Progenitor cell of endocrine pancreas (in vitro differentiated cells): ENCODE measurements around the gene CLDN7. TPM values are rescaled to one million over a fixed set of nuclear protein-coding genes. Genes with fewer than 3 reads are reported as not detected.
A peak's percentile ranks its signal among the peaks of the same experiment; 100 is the strongest.

Experiments used
- DNase-seq: peaks from one replicate; pipeline ENCODE4 v3.0.0; 2021; ENCODE audit warnings: low spot score; ENCODE audit not compliant: unreplicated experiment
- H3K27ac Mint-ChIP-seq: 2 replicates; pipeline ENCODE4 v1.8.0; 2021; ENCODE audit warnings: mild to moderate bottlenecking, moderate library complexity, mixed read lengths
- H3K27me3 Mint-ChIP-seq: 2 replicates; pipeline ENCODE4 v1.8.0; 2021; ENCODE audit warnings: mixed read lengths
- H3K36me3 Mint-ChIP-seq: 2 replicates; pipeline ENCODE4 v1.8.0; 2022; ENCODE audit warnings: mixed read lengths; ENCODE audit not compliant: insufficient read depth
- H3K4me1 Mint-ChIP-seq: 2 replicates; pipeline ENCODE4 v1.8.0; 2021; ENCODE audit warnings: low read depth, mixed read lengths
- H3K4me3 Mint-ChIP-seq: 2 replicates; pipeline ENCODE4 v1.8.0; 2021; ENCODE audit warnings: low read depth, mild to moderate bottlenecking, moderate library complexity, mixed read lengths
- H3K9me3 Mint-ChIP-seq: 2 replicates; pipeline ENCODE4 v1.8.0; 2021; ENCODE audit warnings: low read depth, mixed read lengths
- total RNA-seq: library from RNA; stranded (reverse); gene quantifications from 2 replicates; pipeline ENCODE4 v1.2.1, GENCODE V29; 2021
- TF ChIP-seq, protein P1 (sequence below): fragments of 200-600 bp; sonication (generic); IDR thresholded peaks from one replicate; pipeline ENCODE4 v1.5.0; 2021; ENCODE audit warnings: antibody characterized with exemption, mild to moderate bottlenecking; ENCODE audit not compliant: unreplicated experiment

Gene CLDN7
- total RNA-seq, 1 donor from 2014 or later, result 137 TPM

DNA sequence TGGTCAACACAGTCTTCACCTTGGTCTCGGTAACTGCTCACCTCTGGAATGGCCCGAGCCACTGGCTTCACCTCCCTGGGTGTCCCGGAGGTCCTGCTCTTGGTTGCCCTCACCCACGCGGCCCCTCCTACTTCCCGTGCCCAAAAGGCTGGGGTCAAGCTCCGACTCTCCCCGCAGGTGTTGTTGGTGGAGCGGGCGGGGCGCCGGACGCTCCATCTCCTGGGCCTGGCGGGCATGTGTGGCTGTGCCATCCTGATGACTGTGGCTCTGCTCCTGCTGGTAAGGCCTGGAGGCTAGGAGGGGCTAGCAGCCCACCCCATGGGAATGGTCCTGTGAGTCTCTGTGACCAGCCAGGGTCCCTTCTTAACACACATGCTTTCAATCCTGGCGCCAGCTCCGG is 22.6 kb upstream of the CLDN7 start:
- Mint-ChIP-seq H3K4me3 (no peak overlapping the region), H3K4me1 (peaks cover 6% of the 10 kb centered on the region), H3K27me3 (peaks cover 30% of the 10 kb centered on the region), H3K36me3 (no peaks in the 10 kb centered on the region), H3K9me3 (no peaks in the 10 kb centered on the region), H3K27ac (no peak overlapping the region)
- TF ChIP-seq, protein P1, sequence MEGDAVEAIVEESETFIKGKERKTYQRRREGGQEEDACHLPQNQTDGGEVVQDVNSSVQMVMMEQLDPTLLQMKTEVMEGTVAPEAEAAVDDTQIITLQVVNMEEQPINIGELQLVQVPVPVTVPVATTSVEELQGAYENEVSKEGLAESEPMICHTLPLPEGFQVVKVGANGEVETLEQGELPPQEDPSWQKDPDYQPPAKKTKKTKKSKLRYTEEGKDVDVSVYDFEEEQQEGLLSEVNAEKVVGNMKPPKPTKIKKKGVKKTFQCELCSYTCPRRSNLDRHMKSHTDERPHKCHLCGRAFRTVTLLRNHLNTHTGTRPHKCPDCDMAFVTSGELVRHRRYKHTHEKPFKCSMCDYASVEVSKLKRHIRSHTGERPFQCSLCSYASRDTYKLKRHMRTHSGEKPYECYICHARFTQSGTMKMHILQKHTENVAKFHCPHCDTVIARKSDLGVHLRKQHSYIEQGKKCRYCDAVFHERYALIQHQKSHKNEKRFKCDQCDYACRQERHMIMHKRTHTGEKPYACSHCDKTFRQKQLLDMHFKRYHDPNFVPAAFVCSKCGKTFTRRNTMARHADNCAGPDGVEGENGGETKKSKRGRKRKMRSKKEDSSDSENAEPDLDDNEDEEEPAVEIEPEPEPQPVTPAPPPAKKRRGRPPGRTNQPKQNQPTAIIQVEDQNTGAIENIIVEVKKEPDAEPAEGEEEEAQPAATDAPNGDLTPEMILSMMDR, result no peak
- DNase-seq, result no peak

DNA sequence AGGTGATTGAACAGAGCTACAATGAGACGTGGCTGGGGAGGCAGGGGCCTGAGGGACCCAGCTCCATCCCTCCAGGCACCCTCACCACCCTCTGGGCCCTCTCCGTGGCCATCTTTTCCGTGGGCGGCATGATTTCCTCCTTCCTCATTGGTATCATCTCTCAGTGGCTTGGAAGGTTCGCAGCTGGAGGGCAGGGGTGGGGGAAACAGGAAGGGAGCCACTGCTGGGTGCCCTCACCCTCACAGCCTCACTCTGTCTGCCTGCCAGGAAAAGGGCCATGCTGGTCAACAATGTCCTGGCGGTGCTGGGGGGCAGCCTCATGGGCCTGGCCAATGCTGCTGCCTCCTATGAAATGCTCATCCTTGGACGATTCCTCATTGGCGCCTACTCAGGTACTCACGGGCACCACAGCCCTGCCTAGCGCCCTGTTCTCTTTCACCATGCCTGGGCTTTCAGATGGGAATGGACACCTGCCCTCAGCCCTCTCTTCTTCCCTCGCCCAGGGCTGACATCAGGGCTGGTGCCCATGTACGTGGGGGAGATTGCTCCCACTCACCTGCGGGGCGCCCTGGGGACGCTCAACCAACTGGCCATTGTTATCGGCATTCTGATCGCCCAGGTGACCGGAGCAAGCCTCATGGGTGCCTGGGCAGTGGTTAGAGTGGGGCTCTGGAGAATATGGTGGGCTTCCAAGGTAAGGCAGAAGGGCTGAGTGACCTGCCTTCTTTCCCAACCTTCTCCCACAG is 21.4 kb upstream of the CLDN7 start:
- Mint-ChIP-seq H3K36me3 (no peaks in the 10 kb centered on the region), H3K27ac (no peak overlapping the region), H3K9me3 (no peaks in the 10 kb centered on the region), H3K27me3 (peaks cover 28% of the 10 kb centered on the region), H3K4me3 (peak overlapping the region; percentile 35), H3K4me1 (peaks cover 6% of the 10 kb centered on the region)
- DNase-seq, result no peak
- TF ChIP-seq, protein P1, result no peak

DNA sequence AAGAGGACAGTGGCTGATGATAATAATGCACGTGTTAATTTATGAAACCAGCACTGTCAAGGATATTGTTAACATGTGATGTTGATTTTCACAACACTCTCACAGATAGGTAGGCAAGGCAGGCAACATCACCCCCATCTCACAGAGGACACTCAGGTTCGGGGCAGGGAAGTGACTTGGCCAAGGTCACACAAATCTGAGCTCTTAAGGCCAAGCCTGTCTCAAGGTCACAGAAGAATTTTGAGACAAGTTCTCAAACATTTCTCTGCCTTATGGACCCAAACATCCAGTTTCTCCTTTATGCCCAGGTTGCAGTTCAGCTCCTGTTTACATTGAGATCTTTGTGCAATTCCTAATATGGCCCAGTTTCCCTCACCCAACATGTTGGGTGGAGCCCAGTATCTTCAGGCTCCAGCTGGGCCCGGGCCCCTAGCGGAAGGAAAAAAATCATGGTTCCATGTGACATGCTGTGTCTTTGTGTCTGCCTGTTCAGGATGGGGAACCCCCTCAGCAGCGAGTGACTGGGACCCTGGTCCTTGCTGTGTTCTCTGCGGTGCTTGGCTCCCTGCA is 20.6 kb upstream of the CLDN7 start:
- Mint-ChIP-seq H3K4me1 (peaks cover 6% of the 10 kb centered on the region), H3K9me3 (no peaks in the 10 kb centered on the region), H3K27ac (no peak overlapping the region), H3K27me3 (peaks cover 25% of the 10 kb centered on the region), H3K4me3 (peak overlapping the region; percentile 76), H3K36me3 (no peaks in the 10 kb centered on the region)
- DNase-seq, result no peak
- TF ChIP-seq, protein P1, result no peak

DNA sequence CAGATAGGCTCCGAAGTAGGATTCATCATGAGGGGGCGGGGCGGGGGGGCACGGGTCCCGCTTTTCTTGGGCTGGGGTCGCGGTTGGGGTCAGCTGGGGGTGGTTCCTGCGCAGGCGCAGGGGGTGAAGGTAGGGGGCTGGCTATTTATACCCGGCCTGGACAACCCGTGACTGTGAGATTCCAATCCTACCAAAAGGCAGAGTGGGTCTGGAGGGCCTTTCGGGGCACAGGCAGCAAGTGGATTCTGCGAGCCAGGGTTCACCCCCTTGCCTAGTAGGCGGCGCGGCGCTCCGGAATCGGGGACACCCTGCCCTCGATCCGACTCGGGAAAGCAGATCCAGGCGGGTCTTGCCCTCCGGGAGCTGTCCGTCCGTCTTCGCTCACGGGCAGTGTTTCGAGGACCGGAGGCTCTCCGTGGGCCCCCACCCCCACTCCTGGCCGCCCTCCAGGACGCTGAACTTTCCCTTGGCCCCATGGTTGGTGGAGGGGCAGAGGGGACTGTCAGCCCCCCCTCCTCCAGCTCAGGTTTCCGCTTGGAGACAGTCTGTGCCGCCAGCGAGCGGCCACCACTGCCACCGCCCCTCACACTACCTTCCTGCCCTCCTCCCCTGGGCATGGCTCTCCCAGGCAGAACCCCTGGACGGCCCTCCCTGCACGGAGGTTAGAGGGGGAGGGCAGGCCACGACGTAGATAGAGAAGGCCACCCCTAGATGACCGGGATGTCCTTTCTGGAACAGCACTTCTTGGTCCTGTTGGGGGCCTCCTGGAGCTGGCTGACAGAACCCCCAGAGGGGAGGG is 19.9 kb upstream of the CLDN7 start:
- H3K36me3 Mint-ChIP-seq, result no peaks in the 10 kb centered on the region
- peak overlapping the region; percentile 76 for H3K4me3 Mint-ChIP-seq
- peak; percentile 26 for DNase-seq
- H3K9me3 Mint-ChIP-seq, result no peaks in the 10 kb centered on the region
- no peak overlapping the region for H3K27ac Mint-ChIP-seq
- H3K4me1 Mint-ChIP-seq, result peaks cover 6% of the 10 kb centered on the region
- peaks cover 25% of the 10 kb centered on the region for H3K27me3 Mint-ChIP-seq
- TF ChIP-seq, protein P1, result no peak
